Lung (tissue), 12 donors: ENCODE data around the gene MEIKIN. TPM values are rescaled to one million over a fixed set of nuclear protein-coding genes. Genes with fewer than 3 reads are reported as not detected.

Source experiments
- ATAC-seq: fragments of 200-7000 bp; cut with Tn5 transposase; one replicate; pipeline ENCODE4 v1.9.1; 2020; ENCODE audit warnings: moderate number of reproducible peaks; ENCODE audit not compliant: insufficient read depth, low FRiP score
- DNase-seq, 3 donors: peaks; one replicate each; pipeline ENCODE4 v3.0.0-alpha.2; 2013 to 2017
- H3K27ac ChIP-seq, 2 donors: one replicate each; pipeline ENCODE4 v1.5.1; 2013; ENCODE audit warnings: mild to moderate bottlenecking in 2 of 2, moderate library complexity in 2 of 2, control low read depth in 1 of 2, inconsistent platforms in 1 of 2, low read depth in 1 of 2, low read length in 1 of 2
- H3K27me3 ChIP-seq, 3 donors: one replicate each; pipeline ENCODE4 v1.5.1; 2013; ENCODE audit warnings: low read length in 2 of 3; ENCODE audit not compliant: control insufficient read depth in 3 of 3, insufficient read depth in 3 of 3
- H3K36me3 ChIP-seq, 4 donors: one replicate each; pipeline ENCODE4 v1.5.1; 2013; ENCODE audit warnings: low read length in 4 of 4, mild to moderate bottlenecking in 1 of 4, moderate library complexity in 1 of 4; ENCODE audit not compliant: control insufficient read depth in 4 of 4, insufficient read depth in 4 of 4
- H3K4me1 ChIP-seq, 5 donors: one replicate each; pipeline ENCODE4 v1.5.1; 2013; ENCODE audit warnings: low read length in 5 of 5, mild to moderate bottlenecking in 2 of 5, moderate library complexity in 1 of 5; ENCODE audit not compliant: control insufficient read depth in 5 of 5, insufficient read depth in 5 of 5
- H3K4me3 ChIP-seq: one replicate; pipeline ENCODE4 v1.5.1; 2013; ENCODE audit warnings: mild to moderate bottlenecking, control low read depth, moderate library complexity
- H3K9ac ChIP-seq, 2 donors: one replicate each; pipeline ENCODE4 v1.5.1; 2013; ENCODE audit warnings: low read length in 2 of 2, control low read depth in 1 of 2; ENCODE audit not compliant: insufficient read depth in 1 of 2
- H3K9me3 ChIP-seq, 4 donors: one replicate each; pipeline ENCODE4 v1.5.1; 2013; ENCODE audit warnings: low read length in 3 of 4, mild to moderate bottlenecking in 1 of 4, moderate library complexity in 1 of 4; ENCODE audit not compliant: control insufficient read depth in 4 of 4, insufficient read depth in 3 of 4
- CTCF ChIP-seq: IDR thresholded peaks from 2 replicates; pipeline ENCODE4 v1.5.1; 2012; ENCODE audit warnings: mild to moderate bottlenecking; ENCODE audit errors: control extremely low read depth, extremely low read depth
- WGBS, 2 donors: extraction: QIAGEN DNeasy Blood & Tissue Kit; methylation state at CpG; one replicate each; pipeline ENCODE4 v1.1.7; 2013; 5-methylcytosine and 5-hydroxymethylcytosine counted together
- polyA plus RNA-seq, 2 donors: library from polyadenylated mRNA; stranded (reverse); fragments of 200-250 nt; gene quantifications; one replicate each; pipeline ENCODE4 v1.2.1, GENCODE V29; 2013
- total RNA-seq, 2 donors: library from RNA; depleted of rRNA in 1 of 2; stranded (reverse); fragments of >200 nt in 1 of 2; gene quantifications; one replicate each; pipeline ENCODE4 v1.2.1, GENCODE V29; 2014 to 2021
- donor health status: control.
- donor health status: control.
- donor health status: Bipolar disorder and iron deficiency.
- donor health status: healthy.
- donor health status: DM: yes; HTN: yes; CAD: no.

The MEIKIN gene
- total and polyA plus RNA-seq, 4 donors: 0.08 to 0.32 TPM; not detected in 2

GRCh38 chr5:131790550-131790949, 154.9 kb downstream of the MEIKIN start:
- no peak overlapping the region for H3K27ac ChIP-seq
- no peaks in the 10 kb centered on the region for H3K27me3 ChIP-seq
- H3K9ac ChIP-seq: no peak overlapping the region
- no peaks in the 10 kb centered on the region for H3K36me3 ChIP-seq
- ATAC-seq (no peak), DNase-seq (no peak)
- 89 to 96% methylated on average over 2 of the region's 2 CpGs for WGBS, 2 donors
- H3K4me1 ChIP-seq: peaks cover 0 to 25% (median 6%) of the 10 kb centered on the region in 5 donors
- no peak overlapping the region for H3K4me3 ChIP-seq
- H3K9me3 ChIP-seq: no peaks in the 10 kb centered on the region
- TF ChIP-seq CTCF: no peak

GRCh38 chr5:131789765-131790164, 155.7 kb downstream of the MEIKIN start:
- no peaks in the 10 kb centered on the region for H3K36me3 ChIP-seq
- no peaks in the 10 kb centered on the region for H3K9me3 ChIP-seq
- WGBS, 2 donors: 70 to 86% methylated on average over 3 of the region's 3 CpGs
- no peak overlapping the region for H3K9ac ChIP-seq
- no peaks in the 10 kb centered on the region for H3K27me3 ChIP-seq
- H3K27ac ChIP-seq: no peak overlapping the region
- no peak for TF ChIP-seq CTCF
- DNase-seq (no peak), ATAC-seq (no peak)
- H3K4me3 ChIP-seq: no peak overlapping the region
- H3K4me1 ChIP-seq: peaks cover 0 to 25% (median 4%) of the 10 kb centered on the region in 5 donors

GRCh38 chr5:131787736-131788135, 157.7 kb downstream of the MEIKIN start:
- H3K4me1 ChIP-seq: peaks cover 0 to 29% (median 0%) of the 10 kb centered on the region in 5 donors
- H3K36me3 ChIP-seq: no peaks in the 10 kb centered on the region
- no peaks in the 10 kb centered on the region for H3K9me3 ChIP-seq
- no peak overlapping the region for H3K9ac ChIP-seq
- WGBS, 2 donors: 64 to 80% methylated on average over 4 of the region's 4 CpGs
- H3K27me3 ChIP-seq: no peaks in the 10 kb centered on the region
- no peak overlapping the region for H3K4me3 ChIP-seq
- TF ChIP-seq CTCF: no peak
- ATAC-seq (no peak), DNase-seq (no peak)
- no peak overlapping the region for H3K27ac ChIP-seq

- Histone ChIP-seq H3K9ac (no peak overlapping the region), H3K9me3 (no peaks in the 10 kb centered on the region), H3K27me3 (no peaks in the 10 kb centered on the region), H3K4me3 (no peak overlapping the region), H3K27ac (peak overlapping the region in 1 of 2 donors; percentile 2), H3K36me3 (peaks cover 0 to 2% (median 0%) of the 10 kb centered on the region in 4 donors), H3K4me1 (peaks cover 0 to 29% (median 0%) of the 10 kb centered on the region in 5 donors)
- no peak for TF ChIP-seq CTCF
- no peak for ATAC-seq
- WGBS, 2 donors: 67 to 74% methylated on average over 4 of the region's 4 CpGs
- DNase-seq: no peak
Observed at GRCh38 chr5:131786900-131787692, 158.4 kb downstream of the MEIKIN start.
